SU-DHL-6 (cell line): ENCODE results near the gene CDK5RAP3.
"Not testable (repeated sequence)": the region's sequence is repeated elsewhere in the genome, so short reads cannot be mapped to it uniquely, and the experiment has no call there.

ENCODE experiments used
- H2AFZ ChIP-seq: fragments of 200-600 bp; sonication (generic); 2 replicates; pipeline ENCODE4 v1.6.1; 2014; ENCODE audit warnings: low read depth, mild to moderate bottlenecking, moderate library complexity, mixed read lengths, antibody characterized with exemption, low read length; ENCODE audit not compliant: severe bottlenecking
- H3F3A ChIP-seq: fragments of 200-600 bp; shearing (Covaris generic); 2 replicates; pipeline ENCODE4 v1.6.0; 2016; ENCODE audit warnings: antibody characterized with exemption, mild to moderate bottlenecking; ENCODE audit not compliant: insufficient read depth
- H3K27ac ChIP-seq: fragments of 200-600 bp; sonication (generic); 2 replicates; pipeline ENCODE4 v1.5.1; 2016; ENCODE audit warnings: low read depth, mild to moderate bottlenecking, low read length, moderate library complexity, mixed read lengths
- H3K27me3 ChIP-seq: fragments of 200-600 bp; sonication (generic), shearing (Covaris generic); 2 replicates; pipeline ENCODE4 v1.6.0; 2014; ENCODE audit warnings: mild to moderate bottlenecking, low read length
- H3K36me3 ChIP-seq: fragments of 200-600 bp; sonication (generic); 2 replicates; pipeline ENCODE4 v1.6.1; 2014; ENCODE audit warnings: mild to moderate bottlenecking, low read length, mixed read lengths
- H3K4me2 ChIP-seq: fragments of 300-600, 200-600 bp; shearing (Covaris generic), sonication (generic); 2 replicates; pipeline ENCODE4 v1.6.0; 2014; ENCODE audit warnings: low read length, low read depth, mild to moderate bottlenecking; ENCODE audit not compliant: poor library complexity, severe bottlenecking
- H3K4me3 ChIP-seq: fragments of 200-600 bp; sonication (generic); 2 replicates; pipeline ENCODE4 v1.5.1; 2014; ENCODE audit warnings: antibody characterized with exemption, low read length, mild to moderate bottlenecking, mixed read lengths; ENCODE audit not compliant: insufficient read depth, poor library complexity, severe bottlenecking
- H3K79me2 ChIP-seq: fragments of 200-600 bp; sonication (generic); 2 replicates; pipeline ENCODE4 v1.6.1; 2014; ENCODE audit warnings: mild to moderate bottlenecking, low read length, moderate library complexity; ENCODE audit not compliant: insufficient read depth
- H3K9ac ChIP-seq: fragments of 200-600 bp; sonication (generic); 2 replicates; pipeline ENCODE4 v1.7.0; 2014; ENCODE audit warnings: mild to moderate bottlenecking, low read length
- H3K9me2 ChIP-seq: fragments of 200-600 bp; sonication (generic); replicated peaks from 2 replicates; pipeline ENCODE4 v1.6.1; 2014; ENCODE audit warnings: low read length; ENCODE audit not compliant: insufficient read depth
- H3K9me3 ChIP-seq: fragments of 200-600 bp; sonication (generic); 2 replicates; pipeline ENCODE4 v1.6.1; 2014; ENCODE audit warnings: low read length, mixed read lengths; ENCODE audit not compliant: insufficient read depth
- H4K20me1 ChIP-seq: fragments of 200-600 bp; sonication (generic); 2 replicates; pipeline ENCODE4 v1.6.1; 2014; ENCODE audit warnings: low read depth, mild to moderate bottlenecking, antibody characterized with exemption, low read length, moderate library complexity, mixed read lengths
- EZH2phosphoT487 ChIP-seq: fragments of 200-600 bp; sonication (generic), shearing (Covaris generic); conservative IDR thresholded peaks from 2 replicates; pipeline ENCODE4 v1.6.1; 2018; ENCODE audit warnings: mild to moderate bottlenecking, antibody characterized with exemption, low read length, moderate library complexity, mixed read lengths
- TF ChIP-seq, protein P1 (sequence below): fragments of 200-600 bp; sonication (generic); IDR thresholded peaks from one replicate; pipeline ENCODE4 v1.5.1; 2017; ENCODE audit warnings: antibody characterized with exemption, mild to moderate bottlenecking, low read length, moderate library complexity; ENCODE audit not compliant: insufficient read depth, poor library complexity, severe bottlenecking

CDK5RAP3 gene

GRCh38 chr17:47931848-47932247 is 39.1 kb upstream of the CDK5RAP3 start:
- Histone ChIP-seq H3K4me3 (no peak overlapping the region), H2AFZ (no peak overlapping the region)

DNA sequence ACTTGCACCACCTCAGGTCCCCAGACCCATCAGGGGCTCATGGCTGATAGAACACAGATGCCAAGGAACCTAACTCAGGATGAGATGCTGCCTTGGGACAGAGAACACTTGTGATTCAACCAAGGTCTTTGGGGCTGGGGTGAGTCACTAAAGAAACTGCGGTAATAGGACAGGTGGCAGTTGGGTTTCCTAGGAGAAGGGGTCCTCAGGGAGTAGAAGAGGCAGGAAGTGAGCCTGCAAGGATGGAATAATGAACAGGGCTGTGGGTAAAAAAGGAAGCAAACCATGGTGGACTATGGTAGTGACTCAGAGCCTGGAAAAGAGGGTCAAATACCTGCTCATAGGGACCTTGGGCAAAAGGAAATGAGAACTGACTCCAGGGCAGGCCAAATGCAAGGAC is 36.1 kb upstream of the CDK5RAP3 start:
- H3K27ac ChIP-seq = no peak overlapping the region
- H3F3A ChIP-seq = peaks cover 2% of the 10 kb centered on the region
- H3K79me2 ChIP-seq = no peaks in the 10 kb centered on the region
- no peak overlapping the region for H3K9ac ChIP-seq
- H4K20me1 ChIP-seq = no peaks in the 10 kb centered on the region
- H3K4me2 ChIP-seq = no peak overlapping the region
- TF ChIP-seq, protein P1, sequence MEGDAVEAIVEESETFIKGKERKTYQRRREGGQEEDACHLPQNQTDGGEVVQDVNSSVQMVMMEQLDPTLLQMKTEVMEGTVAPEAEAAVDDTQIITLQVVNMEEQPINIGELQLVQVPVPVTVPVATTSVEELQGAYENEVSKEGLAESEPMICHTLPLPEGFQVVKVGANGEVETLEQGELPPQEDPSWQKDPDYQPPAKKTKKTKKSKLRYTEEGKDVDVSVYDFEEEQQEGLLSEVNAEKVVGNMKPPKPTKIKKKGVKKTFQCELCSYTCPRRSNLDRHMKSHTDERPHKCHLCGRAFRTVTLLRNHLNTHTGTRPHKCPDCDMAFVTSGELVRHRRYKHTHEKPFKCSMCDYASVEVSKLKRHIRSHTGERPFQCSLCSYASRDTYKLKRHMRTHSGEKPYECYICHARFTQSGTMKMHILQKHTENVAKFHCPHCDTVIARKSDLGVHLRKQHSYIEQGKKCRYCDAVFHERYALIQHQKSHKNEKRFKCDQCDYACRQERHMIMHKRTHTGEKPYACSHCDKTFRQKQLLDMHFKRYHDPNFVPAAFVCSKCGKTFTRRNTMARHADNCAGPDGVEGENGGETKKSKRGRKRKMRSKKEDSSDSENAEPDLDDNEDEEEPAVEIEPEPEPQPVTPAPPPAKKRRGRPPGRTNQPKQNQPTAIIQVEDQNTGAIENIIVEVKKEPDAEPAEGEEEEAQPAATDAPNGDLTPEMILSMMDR = no peak
- TF ChIP-seq EZH2phosphoT487 = no peak
- no peak overlapping the region for H2AFZ ChIP-seq
- H3K27me3 ChIP-seq = no peaks in the 10 kb centered on the region
- no peak overlapping the region for H3K4me3 ChIP-seq
- no peaks in the 10 kb centered on the region for H3K36me3 ChIP-seq
- no peaks in the 10 kb centered on the region for H3K9me2 ChIP-seq
- H3K9me3 ChIP-seq = no peaks in the 10 kb centered on the region

More at GRCh38 chr17:47931848-47932247, 39.1 kb upstream of the CDK5RAP3 start:
- Histone ChIP-seq H3K9ac (no peak overlapping the region), H3F3A (no peaks in the 10 kb centered on the region), H3K4me2 (no peak overlapping the region), H4K20me1 (no peaks in the 10 kb centered on the region), H3K36me3 (no peaks in the 10 kb centered on the region), H3K9me3 (no peaks in the 10 kb centered on the region), H3K27ac (no peak overlapping the region), H3K9me2 (no peaks in the 10 kb centered on the region), H3K79me2 (no peaks in the 10 kb centered on the region), H3K27me3 (no peaks in the 10 kb centered on the region)
- no peak for TF ChIP-seq EZH2phosphoT487

- not testable (repeated sequence) for H3F3A ChIP-seq, H3K9me2 ChIP-seq, H3K79me2 ChIP-seq, H3K27me3 ChIP-seq, H3K9me3 ChIP-seq, H2AFZ ChIP-seq, H3K9ac ChIP-seq, H3K4me2 ChIP-seq, H3K27ac ChIP-seq, H4K20me1 ChIP-seq, H3K36me3 ChIP-seq, H3K4me3 ChIP-seq
Observed at GRCh38 chr17:47935468-47935867, 35.4 kb upstream of the CDK5RAP3 start.

GRCh38 chr17:47935961-47936360 is 35.0 kb upstream of the CDK5RAP3 start:
- H3K79me2 ChIP-seq = no peaks in the 10 kb centered on the region
- H3K9me3 ChIP-seq = no peaks in the 10 kb centered on the region
- no peaks in the 10 kb centered on the region for H3K27me3 ChIP-seq
- no peak overlapping the region for H3K4me3 ChIP-seq
- no peaks in the 10 kb centered on the region for H3K9me2 ChIP-seq
- no peak overlapping the region for H3K27ac ChIP-seq
- H3K4me2 ChIP-seq = no peak overlapping the region
- H3F3A ChIP-seq = peaks cover 4% of the 10 kb centered on the region
- no peak overlapping the region for H2AFZ ChIP-seq
- H3K9ac ChIP-seq = no peak overlapping the region
- H3K36me3 ChIP-seq = no peaks in the 10 kb centered on the region
- TF ChIP-seq, protein P1 = no peak
- TF ChIP-seq EZH2phosphoT487 = no peak
- H4K20me1 ChIP-seq = no peaks in the 10 kb centered on the region
